Stimulated activated CD4-positive, alpha-beta T cell treated with anti-CD3 and anti-CD28 coated beads, TNF-alpha, amount 100 ng/mL, for 48 hours (primary cell): Measurements from ENCODE around the gene PIGM.

Source experiments
- DNase-seq, 3 donors: peaks; one replicate each; pipeline ENCODE4 v3.0.0-alpha.2; 2020; ENCODE audit warnings: low read depth in 3 of 3

Gene PIGM

DNA sequence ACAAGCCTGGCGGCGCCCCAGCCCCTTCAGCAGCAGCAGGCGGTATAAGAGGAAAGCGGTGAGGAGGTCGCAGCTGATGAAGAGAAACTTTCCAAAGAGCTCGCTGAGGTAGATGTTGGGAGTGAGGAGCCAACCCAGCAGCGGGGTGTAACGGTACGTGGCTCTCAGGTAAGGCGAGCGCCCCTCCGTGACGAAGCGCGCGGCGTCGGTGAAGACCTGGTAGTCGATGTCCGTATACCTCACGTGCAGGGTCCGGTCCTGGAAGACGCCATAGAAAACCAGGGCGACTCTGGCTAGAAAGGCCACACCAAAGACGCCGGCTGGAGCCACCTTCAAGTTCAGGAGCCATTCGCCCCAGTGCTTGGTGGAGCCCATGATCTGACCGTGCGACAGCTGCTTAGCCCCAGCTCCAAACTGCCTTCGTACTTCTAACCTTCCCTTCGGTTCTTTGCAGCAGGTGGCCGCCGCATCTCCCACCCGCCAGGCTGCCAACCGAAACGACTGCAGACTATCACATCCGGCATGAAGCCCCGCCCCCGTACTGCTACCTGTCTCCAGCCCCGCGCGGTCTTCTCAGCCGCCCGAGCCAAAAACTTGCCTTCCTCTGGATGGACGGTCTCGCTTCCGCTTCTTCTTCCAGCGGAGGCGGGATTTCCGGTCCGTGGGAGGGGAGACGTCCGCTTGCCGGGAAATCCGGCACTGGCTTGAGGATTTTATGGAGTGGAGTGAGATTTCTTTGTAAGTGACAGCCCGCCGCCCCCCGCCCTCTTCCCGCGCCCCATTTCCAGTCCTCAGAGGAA, at the start of gene PIGM:
TSS of gene PIGM (minus strand) at position 626 of the 800 bp plus-strand sequence. CDS start at position 375, 251 bp downstream.
- peak; percentile 84 to 93 (median 90) for DNase-seq

DNA sequence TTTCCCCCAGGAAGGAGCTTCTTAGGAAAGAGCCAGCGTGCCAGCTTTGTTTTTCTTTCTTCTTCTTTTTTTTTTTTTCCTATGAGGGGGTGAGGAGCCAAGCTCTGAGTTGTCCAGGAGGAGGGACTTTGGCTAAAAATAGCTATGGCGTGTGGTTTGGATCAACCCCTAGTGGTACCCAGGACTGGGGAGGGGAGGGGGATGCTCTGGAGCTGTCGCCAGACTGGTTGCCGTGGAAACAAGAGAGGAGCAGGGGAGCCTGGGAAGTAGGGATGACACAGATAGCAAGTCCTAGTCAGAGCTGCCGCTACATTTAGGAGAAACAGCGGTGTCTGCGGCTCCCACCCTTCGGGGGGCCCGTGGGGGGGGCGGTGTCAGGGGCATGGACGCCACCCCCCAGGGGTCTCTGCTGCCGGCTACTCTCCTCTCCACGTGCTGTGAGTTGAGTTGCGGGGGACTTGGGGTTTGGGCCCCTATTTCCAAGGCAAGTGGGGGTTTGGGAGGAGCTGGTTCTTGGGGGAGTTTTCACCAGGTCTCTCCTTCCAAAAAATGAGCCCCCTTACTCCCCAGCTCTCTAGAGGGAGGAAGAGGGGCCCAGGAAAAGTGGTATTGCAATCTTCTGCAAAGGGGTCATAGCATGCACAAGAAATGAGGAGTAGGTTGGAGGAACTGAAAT, 49.6 kb upstream of the PIGM start, which contains the start of gene KCNJ9:
TSS of gene KCNJ9 (plus strand) at position 278 of the 676 bp plus-strand sequence. CDS start 2,493 bp downstream, outside the sequence.
- DNase-seq: no peak

DNA sequence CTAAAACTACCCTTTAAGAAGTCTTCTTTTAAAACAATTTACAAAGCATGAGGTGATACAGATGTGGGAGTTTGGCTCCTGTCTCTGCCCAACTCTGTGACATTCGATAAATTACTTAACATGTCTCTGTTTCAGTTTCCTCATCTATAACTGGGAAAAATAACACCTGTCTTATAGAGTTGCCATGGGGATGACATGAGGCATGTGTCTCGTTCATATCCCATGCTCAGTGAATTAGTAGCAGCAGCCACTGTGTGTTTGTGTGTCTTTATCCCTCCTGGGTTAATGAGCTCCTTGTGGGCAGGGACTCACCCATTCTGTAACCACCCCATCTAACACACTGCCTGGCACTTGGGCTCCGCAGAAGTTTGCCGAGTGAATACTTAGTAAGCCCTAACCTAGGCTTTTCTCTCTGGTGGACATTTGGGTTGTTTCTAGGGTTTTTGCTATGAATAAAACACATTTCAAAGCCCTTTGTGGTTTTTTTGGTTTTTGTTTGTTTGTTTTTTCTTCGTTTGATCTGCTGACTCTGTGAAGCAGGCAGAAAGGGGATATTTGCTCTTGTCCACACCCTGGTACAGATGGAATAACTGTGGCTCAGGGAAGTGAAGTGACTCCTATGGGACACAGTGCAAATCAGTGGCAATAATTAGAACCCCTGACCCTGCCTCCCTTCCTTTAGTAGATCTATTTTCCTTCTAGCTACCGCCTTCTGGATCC, 48.8 kb upstream of the PIGM start:
- DNase-seq: no peak

DNA sequence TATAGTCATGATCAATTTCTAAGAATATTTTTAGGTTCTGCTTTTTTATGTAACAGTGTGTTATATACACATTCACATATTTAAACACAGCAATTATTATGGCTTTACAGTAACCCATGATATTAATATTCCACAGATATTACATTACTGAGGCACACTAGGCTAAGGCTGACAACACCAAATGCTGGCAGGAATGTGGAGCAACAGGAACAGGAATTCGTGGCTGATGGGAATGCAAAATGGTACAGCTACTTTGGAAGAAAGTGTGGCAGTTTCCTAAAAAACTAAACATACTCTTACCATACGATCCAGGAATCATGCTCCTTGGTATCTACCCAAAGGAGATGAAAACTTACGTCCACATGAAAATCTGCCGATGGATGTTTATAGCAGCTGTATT, 47.7 kb upstream of the PIGM start:
- no peak for DNase-seq

DNA sequence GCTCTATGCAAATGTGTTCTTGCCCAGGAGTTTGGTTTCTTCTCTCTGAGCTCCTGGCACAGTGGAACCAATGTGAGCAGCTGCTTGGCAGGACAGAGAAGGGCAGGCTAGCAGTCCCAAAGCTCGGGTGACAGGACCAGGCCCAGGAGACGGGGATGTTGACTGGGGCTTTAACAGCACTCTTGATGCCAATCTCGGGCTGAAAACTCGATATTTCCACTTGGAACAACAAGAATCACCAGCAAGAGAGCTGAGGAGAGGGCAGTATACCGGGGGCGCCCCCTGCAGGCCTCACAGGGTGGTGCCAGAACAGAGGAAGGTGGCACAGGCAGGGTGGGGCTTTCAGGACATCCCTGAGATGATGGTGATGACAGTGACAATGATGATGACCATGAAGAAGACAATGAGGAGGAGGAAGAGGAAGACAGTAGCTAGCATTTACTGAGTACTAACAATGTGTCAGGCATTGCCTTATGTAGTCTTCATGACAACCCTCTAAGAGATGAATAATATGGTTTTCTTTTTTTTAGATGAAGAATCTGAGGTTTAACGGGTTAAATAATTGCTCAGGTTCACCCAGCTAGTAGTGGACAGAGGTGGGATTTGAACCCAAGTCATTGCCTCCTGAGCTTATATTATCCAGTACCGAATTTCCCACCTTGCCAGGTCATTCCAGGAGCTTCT, 46.9 kb upstream of the PIGM start:
- DNase-seq: peak; percentile 43 to 63 (median 47)

DNA sequence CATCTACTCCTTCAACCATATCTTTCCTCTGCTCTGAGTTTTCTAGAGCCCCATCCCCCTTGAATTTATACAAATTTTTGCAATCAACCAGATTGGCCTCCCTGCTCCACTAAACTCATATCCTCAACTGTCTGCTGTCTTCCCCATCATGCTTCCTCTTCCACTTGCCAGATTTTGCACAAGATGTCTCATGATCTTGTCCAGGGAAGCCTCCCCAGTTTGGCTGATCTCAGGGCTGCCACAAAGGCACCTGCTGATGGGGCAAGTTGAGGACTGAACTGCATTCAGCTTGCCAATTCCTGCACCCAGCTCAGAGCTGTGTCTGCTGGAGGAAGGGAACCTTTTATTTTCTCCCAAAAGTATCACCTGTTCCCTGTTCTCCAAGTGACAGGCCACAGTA, 45.7 kb upstream of the PIGM start:
- DNase-seq: no peak

DNA sequence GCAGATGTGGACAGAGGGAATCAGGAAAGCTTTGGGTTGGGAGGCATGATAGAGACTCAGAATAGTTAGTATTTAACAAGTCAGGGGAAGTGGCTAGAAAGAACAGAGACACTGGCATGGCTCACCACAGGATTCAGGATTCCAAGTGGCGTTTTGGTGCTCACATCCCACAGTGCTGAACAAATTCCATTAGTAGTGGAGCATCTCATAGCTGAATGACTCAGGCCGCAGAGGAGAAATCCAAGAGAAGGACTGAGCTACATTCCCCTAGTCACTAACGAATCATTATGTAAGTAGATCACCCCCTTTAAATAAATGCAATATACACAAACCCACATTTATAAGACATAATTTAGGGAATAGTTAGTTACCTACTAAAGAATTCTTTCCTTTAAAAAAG, 44.5 kb upstream of the PIGM start:
- no peak for DNase-seq

DNA sequence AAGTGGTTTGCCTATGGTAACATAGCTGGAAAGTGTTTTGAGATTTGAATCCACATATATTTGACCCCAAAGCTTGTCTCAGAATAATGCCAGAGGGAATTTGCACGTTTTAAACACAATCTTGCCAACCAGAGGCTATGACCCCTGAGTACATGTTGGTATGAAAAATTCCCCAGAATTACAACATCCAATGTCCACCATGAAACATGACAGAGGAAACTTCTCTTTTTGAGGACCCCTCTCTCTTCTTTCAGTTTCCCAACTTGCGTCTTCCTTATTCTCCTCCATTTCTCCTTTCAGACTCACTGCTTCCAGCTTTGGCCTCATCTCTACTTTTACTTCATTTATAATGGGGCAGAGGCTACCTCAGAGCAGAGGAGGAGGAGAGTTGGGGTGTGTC, 44.0 kb upstream of the PIGM start:
- no peak for DNase-seq

DNA sequence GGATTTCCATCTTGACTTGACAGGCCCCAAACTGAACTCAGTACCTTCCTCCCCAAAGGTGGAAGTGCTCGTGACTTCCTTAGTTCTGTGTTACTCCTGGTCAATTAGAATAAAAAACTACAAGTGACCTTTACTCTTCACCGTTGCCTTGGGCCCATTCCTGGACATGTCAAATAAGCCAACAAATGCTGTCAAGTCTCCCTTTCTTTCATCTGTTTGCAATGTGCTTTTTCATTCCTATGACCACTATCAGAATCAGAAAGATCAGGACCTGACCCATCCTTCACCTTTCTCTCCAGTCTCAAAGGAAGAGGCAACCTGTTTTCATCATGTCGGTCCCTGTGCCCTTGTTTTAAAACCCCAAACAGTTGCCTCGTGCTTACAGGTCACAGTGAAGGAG, 43.1 kb upstream of the PIGM start:
- DNase-seq: no peak

DNA sequence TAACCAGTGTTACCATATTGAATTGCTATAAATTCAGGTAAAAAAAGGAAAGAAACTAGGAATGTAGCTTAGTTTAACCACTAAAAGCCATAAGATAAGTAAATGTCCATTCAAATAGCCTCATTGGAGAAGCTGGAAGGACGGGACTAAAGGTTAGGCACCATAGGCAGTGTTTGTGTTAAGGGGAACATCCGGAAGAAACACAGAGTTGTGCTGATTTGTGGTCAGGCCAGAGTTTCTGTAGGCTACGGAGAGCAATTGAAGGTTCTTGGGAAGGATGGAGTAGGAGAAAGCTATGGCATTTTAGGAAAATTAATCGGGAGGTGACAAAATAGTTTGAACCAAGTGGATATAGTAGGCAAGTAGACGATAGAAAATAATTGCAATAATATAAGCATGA, 39.5 kb upstream of the PIGM start:
- DNase-seq: no peak

DNA sequence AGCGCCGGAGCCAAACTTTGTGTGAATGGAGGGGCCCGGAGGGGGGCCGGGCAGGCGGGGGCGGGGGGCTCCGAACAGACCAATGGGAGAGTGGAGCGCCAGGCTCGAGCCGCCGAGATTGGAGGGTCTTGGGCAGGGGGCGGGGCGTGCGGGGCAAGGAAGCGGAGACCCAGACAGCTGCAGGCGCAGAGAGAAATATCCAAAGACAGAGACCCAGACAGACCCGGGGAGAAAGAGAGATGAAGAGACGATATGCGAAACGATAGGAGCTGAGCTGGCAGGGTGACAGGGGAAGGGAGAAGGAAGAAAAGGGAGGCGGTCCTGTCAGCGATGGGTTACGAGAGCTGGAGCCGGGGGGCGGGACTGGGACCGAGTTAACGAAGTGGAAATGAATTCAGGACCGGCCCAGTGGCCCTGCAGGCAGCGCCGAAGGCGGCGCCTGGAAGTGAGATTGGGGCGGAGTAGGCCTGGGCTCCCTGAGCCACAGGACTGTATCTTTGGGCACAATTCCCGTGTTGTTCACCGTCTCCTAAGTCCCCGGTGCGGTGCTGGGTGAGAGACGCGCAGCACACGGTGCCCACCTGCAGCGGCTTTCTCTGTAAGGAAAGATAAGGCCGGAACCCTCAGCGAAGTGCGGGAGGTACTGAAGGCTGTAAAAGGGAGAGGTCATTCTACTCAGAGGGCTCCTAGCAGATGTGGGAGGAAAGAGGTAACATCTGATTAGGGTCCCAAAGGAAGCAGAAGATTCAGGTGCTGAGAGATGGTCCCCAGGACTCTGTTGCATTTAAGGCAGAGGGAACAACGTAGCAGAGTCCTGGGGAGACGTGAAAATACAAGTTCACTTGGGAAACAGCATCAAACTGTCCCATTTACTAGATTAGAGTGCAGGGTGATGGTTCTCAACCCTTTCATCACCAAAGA, 38.7 kb upstream of the PIGM start:
- peak; percentile 11 to 54 (median 26) for DNase-seq

DNA sequence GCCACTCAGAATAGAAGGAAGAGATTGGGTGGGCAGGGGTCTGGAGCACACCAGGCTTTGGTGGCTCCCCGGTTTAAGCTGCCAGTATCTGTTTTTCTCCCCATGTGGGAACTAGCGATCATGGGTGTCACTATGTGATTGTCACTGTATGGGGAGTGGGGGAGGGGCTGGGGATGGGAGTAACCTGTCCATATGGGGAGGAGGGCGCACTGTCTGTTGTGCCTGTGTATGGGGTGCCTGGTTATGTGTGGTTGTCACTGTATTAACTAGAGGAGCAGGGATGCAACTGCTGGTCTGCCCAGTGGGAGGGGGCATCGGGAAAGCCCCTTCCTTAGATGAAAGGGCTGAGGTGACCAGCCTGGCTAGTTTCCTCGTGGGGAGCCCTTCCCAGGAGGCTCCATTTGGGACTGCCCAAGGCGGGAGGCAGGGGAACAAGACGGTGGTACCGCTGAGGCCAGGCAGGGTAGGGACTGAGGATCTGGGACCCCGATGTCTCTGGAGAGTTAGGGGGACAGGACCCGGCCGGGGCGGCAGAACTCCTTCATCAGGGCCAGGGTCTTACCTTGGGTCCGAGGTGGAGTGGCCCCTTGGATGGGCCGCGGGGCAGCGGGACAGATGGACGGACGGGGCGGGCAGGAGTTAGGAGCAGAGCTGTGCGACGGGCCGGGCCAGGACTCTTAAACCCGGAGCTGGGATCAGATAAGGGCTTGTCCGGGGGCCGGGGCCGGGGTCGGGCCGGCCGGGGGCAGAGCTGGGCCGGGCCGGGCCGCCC, 37.9 kb upstream of the PIGM start, which contains the start of gene KCNJ10:
TSS of gene KCNJ10 (minus strand) at position 701 of the 772 bp plus-strand sequence. CDS start 27,628 bp downstream, outside the sequence.
- DNase-seq: no peak

DNA sequence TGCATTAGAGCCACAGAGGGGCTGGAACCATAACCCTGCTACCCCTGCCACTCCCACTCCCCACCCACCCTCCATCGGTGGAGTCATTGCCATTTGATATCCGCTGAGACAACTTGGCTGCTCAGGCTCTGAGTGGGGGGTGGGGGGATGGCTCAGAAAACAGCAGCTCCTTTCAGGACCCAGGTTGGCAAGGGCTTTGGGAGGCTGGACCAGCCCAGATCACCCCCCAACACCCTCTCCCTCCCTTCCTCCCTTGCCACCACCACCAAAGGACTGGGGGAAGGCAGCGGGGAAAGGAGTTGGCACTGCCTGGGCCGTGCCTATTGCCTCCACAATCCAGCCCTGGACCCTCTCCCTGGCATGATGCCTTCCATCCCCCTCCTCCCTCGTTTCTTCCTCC, 36.4 kb upstream of the PIGM start:
- no peak for DNase-seq

DNA sequence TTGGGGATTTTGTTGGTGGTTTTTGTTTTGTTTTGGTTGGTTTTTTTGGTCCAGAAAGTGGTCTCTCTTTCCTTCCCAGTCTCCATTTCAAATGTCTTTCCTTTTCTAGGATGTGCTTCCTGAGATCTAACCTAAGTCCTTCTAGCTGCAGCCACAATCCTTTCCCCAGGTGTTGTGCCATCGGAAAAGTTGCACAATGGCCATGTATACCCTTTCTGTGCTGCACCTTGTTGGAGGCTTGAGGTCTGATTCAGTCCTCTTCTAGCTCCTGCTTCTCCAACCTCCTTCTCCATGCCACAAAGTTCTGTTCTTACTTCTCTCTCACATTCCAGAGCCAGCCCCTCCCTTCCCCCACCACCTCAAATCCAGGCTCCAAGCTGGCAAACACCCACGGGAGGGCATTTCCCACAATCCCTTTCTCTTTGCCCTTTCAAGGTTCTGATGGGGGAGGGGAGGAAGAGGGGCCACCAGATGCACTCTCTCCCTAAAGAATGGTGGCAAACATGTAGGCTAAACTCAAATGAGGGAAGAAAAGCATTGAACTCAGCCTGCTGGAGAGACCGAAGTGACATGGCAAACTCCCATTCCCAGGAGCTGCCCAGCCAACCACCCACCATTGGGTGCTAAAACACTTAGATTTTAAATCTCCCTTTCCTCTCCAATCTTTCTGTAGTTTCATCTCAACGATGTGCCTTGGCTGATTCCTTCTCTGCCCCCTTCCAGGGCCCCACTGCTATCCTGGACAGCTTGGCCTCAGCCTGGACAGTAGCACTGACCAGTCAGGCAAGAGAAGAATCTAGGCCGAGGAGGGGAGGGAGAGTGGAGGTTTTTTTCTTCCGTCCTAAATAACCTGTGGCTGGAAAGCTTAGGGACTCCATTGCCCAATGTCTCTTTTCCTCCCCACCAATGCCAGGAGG, 35.3 kb upstream of the PIGM start:
- DNase-seq: no peak

DNA sequence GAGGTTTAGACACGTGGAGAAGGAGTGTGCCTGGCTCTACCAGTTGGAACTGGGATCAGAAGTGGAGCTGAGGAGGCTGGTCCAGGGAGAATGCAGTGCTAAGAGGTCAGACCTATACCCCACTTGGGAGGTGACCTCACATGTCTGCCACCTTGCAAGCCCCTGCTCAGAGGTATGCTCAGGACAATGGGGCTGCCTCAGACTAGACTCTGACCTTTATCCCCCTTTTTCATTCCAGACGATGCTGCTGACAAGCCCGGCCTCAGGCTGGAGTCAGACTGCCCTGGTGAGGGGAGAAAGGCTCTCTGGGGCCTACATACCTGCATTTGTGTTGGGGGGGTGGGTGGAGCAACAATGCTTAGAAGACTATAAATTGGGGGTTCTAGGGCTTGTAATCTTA, 33.0 kb upstream of the PIGM start:
- DNase-seq: no peak

DNA sequence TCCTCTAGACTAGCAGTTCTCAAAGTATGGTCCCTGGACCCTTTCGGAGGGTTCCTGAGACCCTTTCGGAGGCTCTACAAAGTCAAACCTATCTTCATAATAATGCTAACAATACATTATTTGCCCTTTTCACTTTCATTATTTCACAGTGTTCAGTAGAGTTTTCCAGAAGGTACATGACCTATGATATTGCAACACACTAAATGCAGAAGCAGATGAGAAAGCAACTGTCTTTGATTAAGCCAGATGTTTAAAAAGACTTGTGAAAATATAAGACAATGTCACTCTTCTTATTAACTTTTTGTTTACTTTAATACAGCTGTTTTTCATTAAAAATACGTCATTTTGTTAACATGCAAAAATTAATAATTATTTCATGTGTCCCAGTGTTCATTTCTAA, 32.4 kb upstream of the PIGM start:
- no peak for DNase-seq

DNA sequence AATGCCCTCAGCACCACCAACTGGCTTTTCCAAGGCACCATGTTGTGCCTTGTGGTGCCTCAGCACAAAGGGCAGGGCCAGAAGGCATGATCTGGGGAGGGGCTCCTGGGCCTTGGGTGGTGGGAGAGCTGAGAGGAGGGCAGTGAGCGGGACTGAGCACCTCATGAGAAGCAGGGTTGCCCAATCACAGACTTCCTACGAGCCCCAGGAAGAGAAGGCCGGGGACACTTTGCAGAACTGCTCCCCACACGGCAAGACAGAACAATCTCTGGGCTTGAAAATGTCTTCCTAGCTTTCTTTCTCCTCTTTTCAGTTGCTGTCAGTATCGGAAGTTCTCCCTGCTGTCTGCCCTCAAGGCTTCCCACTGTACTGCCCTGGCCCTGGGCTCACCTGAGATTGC, 31.4 kb upstream of the PIGM start:
- no peak for DNase-seq

DNA sequence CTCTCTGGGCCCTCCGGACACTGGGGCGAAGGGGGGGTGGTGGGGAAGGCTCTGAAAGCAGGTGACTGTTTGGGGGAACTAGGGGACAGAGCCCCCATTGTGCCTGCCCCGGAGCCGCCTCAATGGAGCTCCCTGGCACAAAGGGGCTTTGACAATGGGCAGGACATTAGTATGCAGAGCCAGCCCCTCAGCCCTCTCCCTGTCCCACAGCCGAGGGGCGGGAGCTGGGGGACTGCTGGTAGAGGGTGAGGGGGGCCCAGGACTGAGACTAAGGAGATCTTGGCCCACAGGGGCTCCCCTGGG, 30.4 kb upstream of the PIGM start:
- DNase-seq: no peak
